ENCODE measurements around the gene XPNPEP3. TPM values are rescaled to one million over a fixed set of nuclear protein-coding genes. Genes with fewer than 3 reads are reported as not detected.

XPNPEP3 gene
- total and polyA plus RNA-seq, 4 donors, result 5.1 to 24.1 (median 10.4) TPM

DNA sequence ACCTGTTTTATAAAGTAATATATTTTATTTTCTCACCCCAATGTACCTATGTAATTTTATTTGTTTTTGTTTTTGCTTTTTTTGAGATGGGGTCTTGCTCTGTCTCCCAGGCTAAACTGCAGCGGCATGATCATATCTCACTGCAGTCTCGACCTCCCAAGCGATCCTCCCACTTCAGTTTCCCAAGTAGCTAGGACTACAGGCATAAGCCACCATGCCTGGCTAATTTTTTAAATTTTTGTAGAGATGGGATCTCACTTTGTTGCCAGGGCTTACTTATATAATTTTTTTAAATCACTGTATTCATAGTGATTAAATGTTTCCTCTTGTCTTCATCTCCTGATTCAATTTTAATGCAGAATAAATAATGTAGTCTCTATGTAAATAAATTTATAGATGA, 18.2 kb downstream of the XPNPEP3 start:
- WGBS, 2 donors, result 96 to 98% methylated on average over 3 of the region's 3 CpGs
- ATAC-seq (ENCODE audit: insufficient read depth, low FRiP score) (no peak), DNase-seq (no peak)
- Histone ChIP-seq H3K4me1 (ENCODE audit: control insufficient read depth in 5 of 5, insufficient read depth in 5 of 5, low read length in 5 of 5) (peaks cover 0 to 2% (median 0%) of the 10 kb centered on the region in 5 donors), H3K4me3 (no peak overlapping the region), H3K9me3 (ENCODE audit: control insufficient read depth in 4 of 4, insufficient read depth in 3 of 4, low read length in 3 of 4) (no peaks in the 10 kb centered on the region), H3K9ac (ENCODE audit: insufficient read depth in 1 of 2, low read length in 2 of 2) (no peak overlapping the region), H3K36me3 (ENCODE audit: control insufficient read depth in 4 of 4, insufficient read depth in 4 of 4, low read length in 4 of 4) (peaks cover 0 to 7% (median 2%) of the 10 kb centered on the region in 4 donors), H3K27ac (ENCODE audit: low read depth in 1 of 2, low read length in 1 of 2) (no peak overlapping the region), H3K27me3 (ENCODE audit: control insufficient read depth in 3 of 3, insufficient read depth in 3 of 3, low read length in 2 of 3) (no peaks in the 10 kb centered on the region)
- TF ChIP-seq, protein P1, sequence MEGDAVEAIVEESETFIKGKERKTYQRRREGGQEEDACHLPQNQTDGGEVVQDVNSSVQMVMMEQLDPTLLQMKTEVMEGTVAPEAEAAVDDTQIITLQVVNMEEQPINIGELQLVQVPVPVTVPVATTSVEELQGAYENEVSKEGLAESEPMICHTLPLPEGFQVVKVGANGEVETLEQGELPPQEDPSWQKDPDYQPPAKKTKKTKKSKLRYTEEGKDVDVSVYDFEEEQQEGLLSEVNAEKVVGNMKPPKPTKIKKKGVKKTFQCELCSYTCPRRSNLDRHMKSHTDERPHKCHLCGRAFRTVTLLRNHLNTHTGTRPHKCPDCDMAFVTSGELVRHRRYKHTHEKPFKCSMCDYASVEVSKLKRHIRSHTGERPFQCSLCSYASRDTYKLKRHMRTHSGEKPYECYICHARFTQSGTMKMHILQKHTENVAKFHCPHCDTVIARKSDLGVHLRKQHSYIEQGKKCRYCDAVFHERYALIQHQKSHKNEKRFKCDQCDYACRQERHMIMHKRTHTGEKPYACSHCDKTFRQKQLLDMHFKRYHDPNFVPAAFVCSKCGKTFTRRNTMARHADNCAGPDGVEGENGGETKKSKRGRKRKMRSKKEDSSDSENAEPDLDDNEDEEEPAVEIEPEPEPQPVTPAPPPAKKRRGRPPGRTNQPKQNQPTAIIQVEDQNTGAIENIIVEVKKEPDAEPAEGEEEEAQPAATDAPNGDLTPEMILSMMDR (IDR thresholded peaks at IDR 0.05; ENCODE audit: control extremely low read depth, extremely low read depth), result no peak

DNA sequence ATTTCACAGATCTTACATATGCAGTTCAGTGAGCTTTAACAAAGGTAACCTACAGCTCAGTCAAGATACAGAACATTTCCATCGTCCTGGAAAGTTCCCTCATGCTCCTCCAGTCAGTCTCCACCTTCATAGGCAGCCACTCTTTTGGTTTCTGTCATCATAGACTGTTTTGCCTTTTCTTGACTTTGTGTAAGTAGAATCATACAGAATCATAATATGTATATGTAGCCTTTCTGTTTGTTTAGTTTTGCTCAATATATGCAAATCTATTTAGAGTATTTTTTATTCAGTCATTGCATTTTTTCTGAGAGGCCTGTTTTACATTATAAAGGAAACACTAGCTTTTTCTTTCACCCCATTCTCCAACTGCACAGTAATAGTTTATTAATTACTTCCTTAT, 20.0 kb downstream of the XPNPEP3 start:
- TF ChIP-seq, protein P1 (IDR thresholded peaks at IDR 0.05; ENCODE audit: control extremely low read depth, extremely low read depth), result no peak
- Histone ChIP-seq H3K9me3 (ENCODE audit: control insufficient read depth in 4 of 4, insufficient read depth in 3 of 4, low read length in 3 of 4) (no peaks in the 10 kb centered on the region), H3K36me3 (ENCODE audit: control insufficient read depth in 4 of 4, insufficient read depth in 4 of 4, low read length in 4 of 4) (peaks cover 0 to 6% (median 5%) of the 10 kb centered on the region in 4 donors), H3K27ac (ENCODE audit: low read depth in 1 of 2, low read length in 1 of 2) (no peak overlapping the region), H3K27me3 (ENCODE audit: control insufficient read depth in 3 of 3, insufficient read depth in 3 of 3, low read length in 2 of 3) (no peaks in the 10 kb centered on the region), H3K4me3 (no peak overlapping the region), H3K9ac (ENCODE audit: insufficient read depth in 1 of 2, low read length in 2 of 2) (peak overlapping the region in 1 of 2 donors; percentile 51), H3K4me1 (ENCODE audit: control insufficient read depth in 5 of 5, insufficient read depth in 5 of 5, low read length in 5 of 5) (peaks cover 0 to 2% (median 0%) of the 10 kb centered on the region in 5 donors)
- no peak for ATAC-seq (ENCODE audit: insufficient read depth, low FRiP score)
- 70 to 81% methylated on average over 1 of the region's 1 CpG for WGBS, 2 donors
- DNase-seq, result no peak

GRCh38 chr22:40877488-40877887, 20.5 kb downstream of the XPNPEP3 start:
- H3K9ac ChIP-seq (ENCODE audit: insufficient read depth in 1 of 2, low read length in 2 of 2), result peak overlapping the region in 1 of 2 donors; percentile 51
- TF ChIP-seq, protein P1 (IDR thresholded peaks at IDR 0.05; ENCODE audit: control extremely low read depth, extremely low read depth), result no peak
- WGBS, 2 donors, result 62 to 76% methylated on average over 3 of the region's 3 CpGs
- no peaks in the 10 kb centered on the region for H3K27me3 ChIP-seq (ENCODE audit: control insufficient read depth in 3 of 3, insufficient read depth in 3 of 3, low read length in 2 of 3)
- no peak overlapping the region for H3K27ac ChIP-seq (ENCODE audit: low read depth in 1 of 2, low read length in 1 of 2)
- DNase-seq (peak in 2 of 3 donors; percentile 37 to 62), ATAC-seq (ENCODE audit: insufficient read depth, low FRiP score) (no peak)
- peaks cover 0 to 7% (median 4%) of the 10 kb centered on the region in 4 donors for H3K36me3 ChIP-seq (ENCODE audit: control insufficient read depth in 4 of 4, insufficient read depth in 4 of 4, low read length in 4 of 4)
- no peaks in the 10 kb centered on the region for H3K9me3 ChIP-seq (ENCODE audit: control insufficient read depth in 4 of 4, insufficient read depth in 3 of 4, low read length in 3 of 4)
- H3K4me3 ChIP-seq, result no peak overlapping the region
- peaks cover 0 to 2% (median 0%) of the 10 kb centered on the region in 5 donors for H3K4me1 ChIP-seq (ENCODE audit: control insufficient read depth in 5 of 5, insufficient read depth in 5 of 5, low read length in 5 of 5)

DNA sequence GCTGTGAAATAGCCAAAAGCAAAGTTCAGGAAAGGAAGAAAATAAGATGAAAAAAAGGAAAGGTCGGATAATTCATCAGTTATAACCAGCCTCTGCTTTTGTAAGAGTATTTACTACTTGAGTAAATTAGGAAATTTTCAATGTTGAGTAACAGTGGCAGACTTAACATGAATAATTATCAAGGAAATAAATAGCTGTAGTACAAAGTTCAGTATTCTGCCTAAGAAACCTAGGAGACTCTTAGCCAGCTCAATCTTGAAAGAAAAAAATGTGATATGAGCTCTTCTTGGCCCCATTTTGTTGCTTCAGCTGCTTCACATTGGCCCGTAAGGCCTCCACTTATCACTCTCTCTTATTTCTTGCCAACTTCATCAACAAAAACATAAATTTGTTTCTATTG, 22.0 kb downstream of the XPNPEP3 start:
- no peak overlapping the region for H3K27ac ChIP-seq (ENCODE audit: low read depth in 1 of 2, low read length in 1 of 2)
- ATAC-seq (ENCODE audit: insufficient read depth, low FRiP score), result no peak
- WGBS, 2 donors, result 84% methylated on average over 2 of the region's 2 CpGs
- H3K27me3 ChIP-seq (ENCODE audit: control insufficient read depth in 3 of 3, insufficient read depth in 3 of 3, low read length in 2 of 3), result no peaks in the 10 kb centered on the region
- no peak overlapping the region for H3K9ac ChIP-seq (ENCODE audit: insufficient read depth in 1 of 2, low read length in 2 of 2)
- H3K4me3 ChIP-seq, result no peak overlapping the region
- H3K36me3 ChIP-seq (ENCODE audit: control insufficient read depth in 4 of 4, insufficient read depth in 4 of 4, low read length in 4 of 4), result peaks cover 3 to 10% (median 9%) of the 10 kb centered on the region in 4 donors
- DNase-seq, result no peak
- no peaks in the 10 kb centered on the region for H3K9me3 ChIP-seq (ENCODE audit: control insufficient read depth in 4 of 4, insufficient read depth in 3 of 4, low read length in 3 of 4)
- TF ChIP-seq, protein P1 (IDR thresholded peaks at IDR 0.05; ENCODE audit: control extremely low read depth, extremely low read depth), result no peak
- H3K4me1 ChIP-seq (ENCODE audit: control insufficient read depth in 5 of 5, insufficient read depth in 5 of 5, low read length in 5 of 5), result peaks cover 0 to 2% (median 0%) of the 10 kb centered on the region in 5 donors

Measured in lung (tissue), 12 donors.